HCT116 (cell line): ENCODE data around the gene SHROOM1. TPM values are rescaled to one million over a fixed set of nuclear protein-coding genes. Genes with fewer than 3 reads are reported as not detected.

Experiments
- ATAC-seq: fragments of 200-7000 bp; cut with Tn5 transposase; 2 replicates; pipeline ENCODE4 v1.9.1; 2020; ENCODE audit warnings: mild to moderate bottlenecking, moderate library complexity
- BruUV-seq: library from RNA; stranded (reverse); fragments of 400-500 nt; replicated peaks from 2 replicates; lab custom pipeline; 2021; lab: Mats Ljungman, UMichigan
- CTCF ChIA-PET: fragments of 300-600 bp; sonication (Branson Sonifier 250); formaldehyde crosslinking; loops from one replicate; lab custom pipeline; 2021; ENCODE audit warnings: antibody characterized with exemption; lab: Charles Lee
- POLR2A ChIA-PET: fragments of 300-600, 350-600 bp; sonication (Branson Sonifier 250); formaldehyde crosslinking; loops from one replicate; lab custom pipeline; 2021; ENCODE audit warnings: antibody characterized with exemption; lab: Charles Lee
- RAD21 ChIA-PET, 2 experiments: fragments of 300-600 bp; sonication (Branson Sonifier 250); formaldehyde crosslinking; loops; one replicate each; lab custom pipeline; 2023; ENCODE audit warnings: low total read pairs in 2 of 2; ENCODE audit not compliant: uncharacterized antibody in 2 of 2, unreplicated experiment in 2 of 2, low non-redundant PET in 1 of 2; lab: Charles Lee
- DNase-seq: peaks from one replicate; pipeline ENCODE4 v3.0.0-alpha.2; 2010; ENCODE audit warnings: low read depth, low spot score
- H2AFZ ChIP-seq: fragments of 200-600 bp; shearing (Covaris generic), sonication (generic); 2 replicates; pipeline ENCODE4 v1.6.1; 2017; ENCODE audit warnings: low read depth, mixed run types, mixed read lengths, antibody characterized with exemption, low read length; ENCODE audit not compliant: poor library complexity, severe bottlenecking
- H3K27ac ChIP-seq: 2 replicates; pipeline ENCODE4 v1.5.1; 2012; ENCODE audit warnings: low read depth, low read length
- H3K27me3 ChIP-seq: fragments of 200-600 bp; sonication (generic); 2 replicates; pipeline ENCODE4 v1.6.1; 2016; ENCODE audit warnings: mixed run types, low read length, mixed read lengths; ENCODE audit not compliant: insufficient read depth
- H3K36me3 ChIP-seq, 2 experiments: fragments of 200-500 bp in 1 of 2; fragments of 200-600 bp in 1 of 2; sonication (Bioruptor generic) in 1 of 2; sonication (generic) in 1 of 2; 2 replicates each; pipeline versions ENCODE4 v1.5.1 to v1.6.1; 2014 to 2016; ENCODE audit warnings: low read length in 2 of 2, inconsistent platforms in 1 of 2, mixed read lengths in 1 of 2, mixed run types in 1 of 2; ENCODE audit not compliant: insufficient read depth in 2 of 2, control insufficient read depth in 1 of 2
- H3K4me1 ChIP-seq, 2 experiments: fragments of 200-600 bp in 1 of 2; sonication (generic) in 1 of 2; 2 replicates each; pipeline versions ENCODE4 v1.5.1 to v1.6.1; 2012 to 2017; ENCODE audit warnings: low read length in 2 of 2, inconsistent platforms in 1 of 2, mild to moderate bottlenecking in 1 of 2, mixed read lengths in 1 of 2, mixed run types in 1 of 2, moderate library complexity in 1 of 2; ENCODE audit not compliant: insufficient read depth in 2 of 2, control insufficient read depth in 1 of 2
- H3K4me2 ChIP-seq: fragments of 200-600 bp; sonication (generic); 2 replicates; pipeline ENCODE4 v1.6.1; 2017; ENCODE audit warnings: mixed run types, low read length, mixed read lengths
- H3K4me3 ChIP-seq, 2 experiments: fragments of 200-600 bp in 1 of 2; sonication (generic) in 1 of 2; replicated peaks in 1 of 2; 2 replicates each; pipeline ENCODE4 v1.5.1; 2011 to 2016; ENCODE audit warnings: low read length in 2 of 2, control low read depth in 1 of 2, low read depth in 1 of 2, mild to moderate bottlenecking in 1 of 2, mixed read lengths in 1 of 2, mixed run types in 1 of 2
- H3K79me2 ChIP-seq: fragments of 200-600 bp; sonication (generic); 2 replicates; pipeline ENCODE4 v1.6.1; 2017; ENCODE audit warnings: mild to moderate bottlenecking, mixed run types, low read length, moderate library complexity, mixed read lengths; ENCODE audit not compliant: insufficient read depth
- H3K9ac ChIP-seq: fragments of 200-600 bp; sonication (generic); 2 replicates; pipeline ENCODE4 v1.6.1; 2016; ENCODE audit warnings: low read length, mixed read lengths
- H3K9me2 ChIP-seq: fragments of 200-600 bp; sonication (generic), shearing (Covaris generic); 2 replicates; pipeline ENCODE4 v1.6.1; 2017; ENCODE audit warnings: mixed run types, mild to moderate bottlenecking, moderate library complexity; ENCODE audit not compliant: insufficient read depth
- H3K9me3 ChIP-seq, 2 experiments: fragments of 200-500 bp in 1 of 2; fragments of 200-600 bp in 1 of 2; sonication (Bioruptor generic) in 1 of 2; sonication (generic) in 1 of 2; 2 replicates each; pipeline ENCODE4 v1.6.1; 2014 to 2017; ENCODE audit warnings: low read length in 2 of 2, mixed read lengths in 2 of 2, inconsistent platforms in 1 of 2, low read depth in 1 of 2, mild to moderate bottlenecking in 1 of 2, mixed run types in 1 of 2, moderate library complexity in 1 of 2; ENCODE audit not compliant: control insufficient read depth in 1 of 2, insufficient read depth in 1 of 2
- H4K20me1 ChIP-seq: fragments of 200-600 bp; sonication (generic), shearing (Covaris generic); 2 replicates; pipeline ENCODE4 v1.6.1; 2017; ENCODE audit warnings: mixed run types, mild to moderate bottlenecking, moderate library complexity; ENCODE audit not compliant: insufficient read depth
- CBX3 ChIP-seq: IDR thresholded peaks from 2 replicates; pipeline ENCODE4 v1.6.1; 2012; ENCODE audit warnings: low read depth
- EGR1 ChIP-seq: IDR thresholded peaks from 2 replicates; pipeline ENCODE4 v1.6.1; 2012; ENCODE audit warnings: low read depth
- ELF1 ChIP-seq: IDR thresholded peaks from 2 replicates; pipeline ENCODE4 v1.6.1; 2012; ENCODE audit warnings: low read depth, borderline replicate concordance
- EZH2 ChIP-seq: fragments of 200-600 bp; sonication (generic); IDR thresholded peaks from 2 replicates; pipeline ENCODE4 v1.6.1; 2017; ENCODE audit warnings: antibody characterized with exemption, mixed run types
- EZH2phosphoT487 ChIP-seq: fragments of 200-600 bp; IDR thresholded peaks from 2 replicates; pipeline ENCODE4 v1.6.1; 2018; ENCODE audit warnings: antibody characterized with exemption, borderline replicate concordance
- POLR2A ChIP-seq: IDR thresholded peaks from 2 replicates; pipeline ENCODE4 v1.7.0; 2011; ENCODE audit warnings: borderline replicate concordance; ENCODE audit not compliant: insufficient read depth, insufficient read length; ENCODE audit errors: extremely low read depth
- POLR2AphosphoS5 ChIP-seq: IDR thresholded peaks from 2 replicates; pipeline ENCODE4 v1.6.1; 2011; ENCODE audit warnings: mild to moderate bottlenecking, low read depth, low read length, moderate library complexity
- SIN3A ChIP-seq: IDR thresholded peaks from 2 replicates; pipeline ENCODE4 v1.6.1; 2012; ENCODE audit warnings: low read depth
- SP1 ChIP-seq: IDR thresholded peaks from 2 replicates; pipeline ENCODE4 v1.6.1; 2012; ENCODE audit warnings: low read depth
- YY1 ChIP-seq: IDR thresholded peaks from 2 replicates; pipeline ENCODE4 v1.6.1; 2011; ENCODE audit warnings: low read length, low read depth, moderate library complexity, mild to moderate bottlenecking; ENCODE audit not compliant: insufficient replicate concordance; ENCODE audit errors: extremely low read depth
- ZFX ChIP-seq: fragments of 450-650 bp; IDR thresholded peaks from 2 replicates; pipeline ENCODE4 v1.6.1; 2017
- ZNF274 ChIP-seq: fragments of 200-500 bp; sonication (Bioruptor generic); IDR thresholded peaks from 2 replicates; pipeline ENCODE4 v1.6.1; 2014; ENCODE audit warnings: mild to moderate bottlenecking, low read depth, low read length, inconsistent platforms
- intact Hi-C: fragments of 100-400 bp; cut with micrococcal nuclease; formaldehyde crosslinking; loops from 2 replicates; pipeline ENCODE4 v1.10.0; 2022
- total RNA-seq: library from RNA; stranded (reverse); gene quantifications from one replicate; pipeline ENCODE4 v1.2.1, GENCODE V29; 2021; ENCODE audit not compliant: unreplicated experiment
- TF ChIP-seq, protein P1 (sequence below): IDR thresholded peaks from 2 replicates; pipeline ENCODE4 v1.6.1; 2012; ENCODE audit warnings: low read depth
- TF ChIP-seq, protein P2 (sequence below): IDR thresholded peaks from 2 replicates; pipeline ENCODE4 v1.6.1; 2012

The SHROOM1 gene
- total RNA-seq, 1 experiment from 2014 or later, result 9.5 TPM

DNA sequence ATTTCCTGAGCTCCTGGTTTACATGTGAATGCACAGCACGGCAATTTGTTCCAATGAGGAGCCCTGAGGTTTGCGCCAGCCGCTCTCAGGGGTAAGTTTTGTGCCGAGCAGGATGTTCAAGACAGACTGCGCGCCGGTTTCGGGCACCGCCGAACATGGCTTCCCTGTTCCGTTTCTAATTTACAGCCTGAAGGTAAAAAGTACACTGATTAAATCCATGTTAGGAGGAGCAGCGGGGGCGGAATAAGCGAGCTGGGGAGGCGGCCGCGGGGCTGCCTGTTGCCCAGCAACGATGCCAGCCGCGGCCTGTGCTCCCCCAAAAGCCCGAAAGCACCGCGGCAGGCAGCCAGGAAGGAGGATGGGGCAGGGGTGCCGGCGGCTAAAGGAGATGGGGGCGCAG, 11.0 kb downstream of the SHROOM1 start:
- no peak for DNase-seq
- ChIA-PET POLR2A (interaction anchor here (0.8 to 1.4 kb wide), 2 partner anchors 64 to 82 kb away, joined by 4 read pairs; partner anchors contain the start of gene KIF3A), CTCF (interaction anchor here (0.6 to 3.9 kb wide), 32 partner anchors 10 to 451 kb away, joined by 3 to 69 read pairs (median 4); partner anchors contain the start of genes CCNI2, GDF9, KIF3A and SHROOM1), RAD21 (interaction anchor here (0.7 to 1.3 kb wide), 6 partner anchors 12 to 314 kb away, joined by 3 to 8 read pairs (median 5); no protein-coding TSS in a partner anchor)
- H3K4me1 ChIP-seq, result peaks cover 0 to 11% of the 10 kb centered on the region in 2 experiments; a peak in 1 of 4 replicates
- TF ChIP-seq YY1 (no peak), EZH2 (no peak), SIN3A (no peak), POLR2A (no peak), ZFX (no peak), POLR2AphosphoS5 (no peak), SP1 (no peak), CBX3 (no peak), ELF1 (no peak), EZH2phosphoT487 (no peak), ZNF274 (no peak), EGR1 (no peak)
- TF ChIP-seq, protein P1, sequence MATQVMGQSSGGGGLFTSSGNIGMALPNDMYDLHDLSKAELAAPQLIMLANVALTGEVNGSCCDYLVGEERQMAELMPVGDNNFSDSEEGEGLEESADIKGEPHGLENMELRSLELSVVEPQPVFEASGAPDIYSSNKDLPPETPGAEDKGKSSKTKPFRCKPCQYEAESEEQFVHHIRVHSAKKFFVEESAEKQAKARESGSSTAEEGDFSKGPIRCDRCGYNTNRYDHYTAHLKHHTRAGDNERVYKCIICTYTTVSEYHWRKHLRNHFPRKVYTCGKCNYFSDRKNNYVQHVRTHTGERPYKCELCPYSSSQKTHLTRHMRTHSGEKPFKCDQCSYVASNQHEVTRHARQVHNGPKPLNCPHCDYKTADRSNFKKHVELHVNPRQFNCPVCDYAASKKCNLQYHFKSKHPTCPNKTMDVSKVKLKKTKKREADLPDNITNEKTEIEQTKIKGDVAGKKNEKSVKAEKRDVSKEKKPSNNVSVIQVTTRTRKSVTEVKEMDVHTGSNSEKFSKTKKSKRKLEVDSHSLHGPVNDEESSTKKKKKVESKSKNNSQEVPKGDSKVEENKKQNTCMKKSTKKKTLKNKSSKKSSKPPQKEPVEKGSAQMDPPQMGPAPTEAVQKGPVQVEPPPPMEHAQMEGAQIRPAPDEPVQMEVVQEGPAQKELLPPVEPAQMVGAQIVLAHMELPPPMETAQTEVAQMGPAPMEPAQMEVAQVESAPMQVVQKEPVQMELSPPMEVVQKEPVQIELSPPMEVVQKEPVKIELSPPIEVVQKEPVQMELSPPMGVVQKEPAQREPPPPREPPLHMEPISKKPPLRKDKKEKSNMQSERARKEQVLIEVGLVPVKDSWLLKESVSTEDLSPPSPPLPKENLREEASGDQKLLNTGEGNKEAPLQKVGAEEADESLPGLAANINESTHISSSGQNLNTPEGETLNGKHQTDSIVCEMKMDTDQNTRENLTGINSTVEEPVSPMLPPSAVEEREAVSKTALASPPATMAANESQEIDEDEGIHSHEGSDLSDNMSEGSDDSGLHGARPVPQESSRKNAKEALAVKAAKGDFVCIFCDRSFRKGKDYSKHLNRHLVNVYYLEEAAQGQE, result no peak
- TF ChIP-seq, protein P2, sequence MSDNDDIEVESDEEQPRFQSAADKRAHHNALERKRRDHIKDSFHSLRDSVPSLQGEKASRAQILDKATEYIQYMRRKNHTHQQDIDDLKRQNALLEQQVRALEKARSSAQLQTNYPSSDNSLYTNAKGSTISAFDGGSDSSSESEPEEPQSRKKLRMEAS, result no peak
- no peak for ATAC-seq
- no peak overlapping the region for H3K4me2 ChIP-seq
- no peak overlapping the region for H3K27ac ChIP-seq
- H3K36me3 ChIP-seq, result no peaks in the 10 kb centered on the region
- BruUV-seq, result no TSS peak
- no peak overlapping the region for H3K4me3 ChIP-seq
- intact Hi-C loops, result no loop called here
- H3K27me3 ChIP-seq, result no peaks in the 10 kb centered on the region
- H3K79me2 ChIP-seq, result no peaks in the 10 kb centered on the region
- no peaks in the 10 kb centered on the region for H3K9me2 ChIP-seq
- H3K9me3 ChIP-seq, result no peaks in the 10 kb centered on the region
- H4K20me1 ChIP-seq, result no peaks in the 10 kb centered on the region
- no peak overlapping the region for H2AFZ ChIP-seq
- no peak overlapping the region for H3K9ac ChIP-seq
